HG02943 (cell line): ENCODE measurements around the gene SNX9.
"Not testable (repeated sequence)": the region's sequence is repeated elsewhere in the genome, so short reads cannot be mapped to it uniquely, and the experiment has no call there.

Experiments used
- ATAC-seq: cut with Tn5 transposase; IDR thresholded peaks from one replicate; pipeline ENCODE4 v1.9.1; 2021; ENCODE audit warnings: mild to moderate bottlenecking, low read depth, moderate library complexity; ENCODE audit not compliant: unreplicated experiment

Gene SNX9

DNA sequence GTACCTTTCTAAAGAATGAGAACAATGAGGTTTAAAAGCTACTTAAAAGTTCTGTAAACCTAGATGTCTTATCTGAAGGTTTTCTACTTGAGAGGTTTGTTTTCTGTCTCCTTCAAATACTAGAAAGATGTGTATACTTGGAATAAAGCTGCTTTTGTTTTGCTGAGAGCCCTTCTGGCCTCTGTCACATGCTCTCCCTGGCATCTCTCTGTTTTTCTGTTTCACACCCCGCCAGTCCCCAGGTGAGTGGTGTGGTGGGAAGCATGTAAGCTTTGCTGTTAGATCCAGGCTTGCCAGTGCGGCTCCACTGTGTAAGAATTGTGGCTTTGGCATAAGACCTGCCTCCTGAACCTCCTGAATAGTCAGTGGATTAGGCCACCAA is 56.8 kb downstream of the SNX9 start:
- ATAC-seq = no peak

DNA sequence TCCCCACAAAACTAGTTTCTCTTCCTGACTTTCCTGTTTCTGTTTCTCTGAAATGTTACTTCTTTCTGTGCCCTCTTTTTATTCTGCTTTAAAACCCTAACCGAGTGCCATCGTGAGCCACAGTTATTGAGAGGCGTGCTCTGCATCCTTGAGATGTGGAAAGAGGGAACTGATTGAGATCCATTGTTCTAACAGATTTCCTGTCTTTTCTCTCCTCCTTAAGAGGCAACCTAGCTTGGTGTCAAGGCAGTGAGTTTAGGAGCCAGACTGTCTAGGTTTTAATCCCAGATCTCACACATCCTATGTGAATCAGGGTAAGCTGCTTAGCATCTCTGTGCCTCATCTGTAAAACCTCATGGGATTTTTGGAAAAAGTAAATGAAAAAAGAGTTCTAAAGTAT is 57.5 kb downstream of the SNX9 start:
- ATAC-seq = no peak

- ATAC-seq = no peak
Observed at GRCh38 chr6:157881342-157881741, 58.3 kb downstream of the SNX9 start.

DNA sequence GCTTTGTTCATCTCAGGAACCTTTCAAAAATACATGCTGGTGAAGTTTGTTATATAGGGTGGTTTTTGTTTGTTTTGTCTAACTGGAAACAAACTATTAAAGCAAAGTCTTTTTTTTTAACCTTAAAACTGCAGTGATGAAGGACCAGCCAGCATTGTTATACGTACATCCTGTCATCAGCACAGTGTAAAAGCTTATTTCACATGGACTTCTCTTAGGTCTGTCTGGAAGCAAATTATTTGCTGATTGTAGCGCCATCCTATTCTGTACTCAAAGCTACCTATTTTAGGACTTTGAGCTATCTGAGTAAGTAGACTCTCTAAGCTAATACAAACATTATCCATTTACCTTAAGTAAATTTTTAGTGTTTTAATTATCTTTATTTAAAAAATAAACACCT is 61.7 kb downstream of the SNX9 start:
- ATAC-seq = no peak

DNA sequence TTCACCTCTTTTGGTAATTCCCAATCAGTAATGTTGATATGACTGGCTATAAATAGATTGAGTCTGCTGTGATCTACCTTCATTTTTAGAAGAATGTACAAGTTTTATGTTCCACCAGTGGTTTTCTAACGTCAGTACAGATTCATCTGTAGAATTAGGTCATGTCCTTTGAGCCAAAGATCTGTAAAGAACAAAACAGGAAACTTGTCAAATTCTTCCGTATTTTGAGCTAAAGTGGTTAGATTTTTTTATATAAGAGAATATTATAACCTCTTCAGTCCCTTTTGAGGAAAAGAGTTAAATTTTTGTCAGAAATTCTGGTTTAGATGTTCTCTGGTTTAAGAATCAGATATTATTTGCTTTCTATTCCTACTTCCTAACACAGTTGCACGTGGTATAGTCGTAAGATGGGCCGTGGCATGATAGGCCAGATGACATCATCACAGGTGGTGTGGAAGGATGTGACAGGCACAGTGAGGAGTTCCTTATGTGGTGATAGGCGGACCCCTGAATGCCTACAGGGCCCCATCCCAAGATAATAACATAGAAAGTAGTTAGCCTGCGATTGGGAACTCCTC is 62.3 kb downstream of the SNX9 start:
- ATAC-seq = no peak

DNA sequence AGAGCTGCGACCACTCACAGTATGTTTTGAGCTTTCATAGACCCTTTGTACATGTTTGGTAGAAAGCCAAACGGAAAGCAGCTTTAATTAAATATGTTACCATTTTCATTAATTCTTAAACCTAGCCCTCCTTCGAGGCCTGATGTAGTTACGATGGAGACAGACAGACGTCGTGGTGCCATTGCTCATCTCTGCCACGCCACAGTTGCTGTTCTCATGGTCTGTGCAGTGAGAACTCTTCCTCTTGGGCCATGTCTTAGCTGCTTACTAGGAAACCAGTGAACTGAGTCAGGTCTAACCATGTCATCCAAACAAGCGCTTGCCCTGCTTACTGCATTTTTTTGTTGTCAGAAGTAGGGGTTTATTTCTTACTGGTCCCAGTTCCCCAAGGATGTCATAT is 62.8 kb downstream of the SNX9 start:
- ATAC-seq = no peak

GRCh38 chr6:157887892-157888291 is 64.8 kb downstream of the SNX9 start:
- no peak for ATAC-seq

DNA sequence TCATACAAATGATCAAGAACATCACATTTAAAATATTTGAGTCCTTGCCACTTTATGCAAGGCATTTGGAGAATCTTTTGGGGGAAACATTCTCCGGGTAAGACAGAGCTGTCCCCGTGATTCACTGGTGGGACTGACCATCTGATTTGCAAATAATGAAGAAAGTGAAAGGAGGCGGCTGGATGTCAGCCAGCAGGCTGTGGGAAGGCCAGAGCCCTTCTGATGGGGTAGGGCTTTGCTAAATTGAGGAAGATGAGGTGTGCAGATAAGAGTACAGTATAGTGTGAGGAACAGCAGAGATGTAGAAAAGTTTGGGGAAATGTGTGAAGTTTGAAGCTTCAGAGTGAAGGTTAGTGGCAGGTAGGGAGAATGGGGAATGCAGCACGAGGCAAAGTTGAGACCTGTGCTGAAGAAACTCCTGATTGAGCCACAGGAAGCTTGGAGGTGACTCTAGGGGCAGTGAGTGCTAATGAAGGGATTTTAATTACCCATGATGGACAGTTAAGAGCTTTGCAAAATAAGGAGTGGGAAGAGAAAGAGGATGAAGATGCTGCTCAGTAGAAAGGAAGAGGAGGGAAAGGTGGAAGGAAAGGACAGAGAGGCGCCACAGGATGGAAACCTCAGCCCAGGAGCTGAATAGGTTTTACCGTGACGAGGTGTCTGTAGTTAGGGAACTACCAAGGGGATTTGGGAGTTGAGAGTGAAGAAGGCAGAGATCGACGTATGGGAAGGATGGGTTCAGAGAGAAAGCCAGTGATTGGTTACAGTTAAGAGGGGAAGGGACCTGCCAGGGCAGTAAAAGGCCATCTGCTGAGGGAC is 68.7 kb downstream of the SNX9 start:
- ATAC-seq = no peak

DNA sequence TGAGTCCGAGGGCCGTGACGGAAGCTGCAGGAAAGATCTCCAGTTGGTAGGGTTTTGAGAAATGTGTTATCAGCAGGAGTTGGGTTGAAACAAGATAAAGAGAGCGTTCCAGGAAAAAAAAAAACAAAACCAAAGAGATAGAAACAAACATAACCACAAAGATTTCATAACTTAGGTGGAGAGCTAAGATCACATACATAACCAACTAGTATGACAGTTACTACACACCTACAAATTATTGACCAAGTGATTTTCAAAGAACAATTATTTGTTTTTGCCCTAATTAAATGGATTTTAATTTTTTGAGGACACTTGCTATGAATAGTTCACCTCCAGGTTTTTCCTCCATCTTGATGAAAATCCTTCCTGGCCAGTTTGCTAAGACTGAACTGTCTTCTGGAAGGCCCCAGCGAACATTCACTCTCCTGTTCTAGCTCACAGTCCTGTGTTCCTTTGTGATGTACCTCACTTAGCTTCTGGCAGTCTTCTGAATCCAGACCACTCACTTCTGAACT is 69.4 kb downstream of the SNX9 start:
- ATAC-seq = no peak

GRCh38 chr6:157893238-157893637 is 70.2 kb downstream of the SNX9 start:
- no peak for ATAC-seq

GRCh38 chr6:157895585-157895984 is 72.5 kb downstream of the SNX9 start:
- no peak for ATAC-seq

DNA sequence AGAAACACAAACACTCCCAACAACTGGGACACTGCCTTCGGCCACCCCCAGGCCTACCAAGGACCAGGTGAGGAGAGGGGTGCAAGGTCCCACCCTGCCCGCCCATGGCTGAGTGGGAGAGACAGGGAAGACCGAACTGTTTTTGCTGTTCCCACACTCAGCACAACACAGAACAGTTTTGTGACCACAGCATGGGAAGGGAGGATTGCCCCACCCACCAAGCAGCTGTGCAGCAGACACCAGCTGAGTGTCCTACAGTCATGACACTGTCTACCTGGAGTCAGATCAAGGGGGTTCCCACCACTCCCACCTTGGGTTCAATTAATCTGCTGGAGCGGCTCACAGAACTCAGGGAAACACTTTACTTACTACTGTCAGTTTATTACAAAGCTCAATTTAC is 73.9 kb downstream of the SNX9 start:
- ATAC-seq = no peak

DNA sequence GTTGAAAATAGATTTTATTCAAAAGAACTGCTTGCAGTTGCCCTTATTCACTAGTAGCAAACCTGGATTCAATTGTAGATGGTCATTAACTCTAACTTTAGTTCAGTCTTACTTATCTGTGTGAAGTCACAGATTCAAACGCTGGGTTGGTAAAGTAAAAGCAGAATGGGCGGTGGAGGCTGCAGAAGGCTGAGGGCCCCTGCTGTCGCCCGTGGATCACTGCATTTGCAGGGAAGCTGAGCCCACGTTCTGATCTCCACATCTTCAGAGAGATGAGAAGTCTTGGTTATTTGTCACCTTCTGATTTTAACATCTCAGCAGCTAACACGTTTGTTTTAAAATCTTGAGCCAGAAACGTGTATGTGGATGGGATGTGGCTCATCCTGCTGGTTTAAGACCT is 75.1 kb downstream of the SNX9 start:
- ATAC-seq = no peak

- ATAC-seq = no peak
Observed at GRCh38 chr6:157898640-157899039, 75.6 kb downstream of the SNX9 start.

- ATAC-seq = not testable (repeated sequence)
Observed at GRCh38 chr6:157900262-157900661, 77.2 kb downstream of the SNX9 start.

- not testable (repeated sequence) for ATAC-seq
Observed at GRCh38 chr6:157900751-157901150, 77.7 kb downstream of the SNX9 start.

GRCh38 chr6:157904999-157905398 is 82.0 kb downstream of the SNX9 start:
- ATAC-seq = no peak

DNA sequence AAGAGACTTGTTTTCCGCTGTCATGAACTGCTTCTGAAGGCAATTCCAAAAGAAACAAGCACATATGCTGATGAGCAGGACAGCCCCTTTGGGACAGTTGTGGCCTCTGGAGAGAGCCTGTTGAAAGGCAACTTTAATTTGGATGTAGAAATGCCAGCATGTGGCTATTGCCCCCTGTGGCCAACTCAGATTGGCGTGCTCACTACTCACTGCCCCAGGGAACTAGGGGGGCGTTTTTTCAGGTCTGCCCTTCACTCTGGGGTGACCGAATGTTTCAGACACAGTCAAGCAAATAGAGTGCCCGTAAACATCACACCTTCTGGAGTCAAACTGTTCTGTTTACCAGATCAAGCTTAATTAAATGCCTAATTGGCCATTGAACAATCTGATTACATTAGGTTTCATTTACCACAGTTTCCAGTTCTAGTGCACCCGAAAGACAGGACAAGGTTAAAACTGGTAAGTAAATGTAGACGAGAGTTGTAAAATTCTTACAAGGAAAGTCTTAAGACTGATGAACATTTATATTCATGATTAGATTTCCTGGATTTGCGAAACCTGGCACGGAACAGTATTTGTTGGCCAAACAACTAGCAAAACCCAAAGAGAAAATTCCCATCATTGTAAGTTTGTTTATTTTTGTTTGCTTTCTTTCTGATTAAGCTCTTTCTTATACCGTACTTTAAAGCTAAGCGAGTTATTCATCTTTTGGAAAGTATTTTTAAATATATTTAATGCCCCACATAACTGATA is 82.7 kb downstream of the SNX9 start:
- no peak for ATAC-seq

- no peak for ATAC-seq
Observed at GRCh38 chr6:157906537-157907061, 83.6 kb downstream of the SNX9 start.

GRCh38 chr6:157907651-157908050 is 84.6 kb downstream of the SNX9 start:
- ATAC-seq = no peak
